T-helper 1 cell treated with Interleukin-12 subunit alpha and Interleukin-12 subunit beta and Interleukin-4 antibody, amounts not matched to agents 30 ng/mL and 1 ng/mL, for 36 hours (primary cell): ENCODE measurements around the gene NFE2L3. TPM values are rescaled to one million over a fixed set of nuclear protein-coding genes. Genes with fewer than 3 reads are reported as not detected.
"Not testable (repeated sequence)": the region's sequence is repeated elsewhere in the genome, so short reads cannot be mapped to it uniquely, and the experiment has no call there.

Source experiments
- intact Hi-C: fragments of 100-400 bp; cut with micrococcal nuclease; formaldehyde crosslinking; loops from one replicate; pipeline ENCODE4 v1.15.1; 2024
- total RNA-seq: library from RNA; stranded (reverse); gene quantifications from 2 replicates; pipeline ENCODE4 v1.2.3, GENCODE V29; 2022

Gene NFE2L3
- total RNA-seq, 1 donor from 2014 or later, result 69.4 TPM

DNA sequence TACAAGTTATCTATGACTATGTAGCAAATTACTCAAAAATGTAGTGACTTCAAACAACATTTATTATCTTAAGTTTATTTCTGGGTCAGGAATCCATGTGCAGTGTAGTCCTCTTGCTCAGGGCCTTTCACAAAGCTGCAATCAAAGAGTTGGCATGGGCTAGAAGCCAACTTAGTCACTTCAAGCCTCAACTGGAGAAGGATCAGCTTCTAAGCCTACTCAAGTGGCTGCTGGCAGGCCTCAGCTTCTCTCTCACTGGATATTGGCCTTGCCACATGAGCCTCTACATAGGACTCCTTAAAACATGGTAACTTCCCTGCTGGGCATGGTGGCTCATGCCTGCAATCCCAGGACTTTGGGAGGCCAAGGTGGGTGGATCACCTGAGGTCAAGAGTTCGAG lies 5.0 kb upstream of the NFE2L3 start:
- intact Hi-C loops, result no loop called here

DNA sequence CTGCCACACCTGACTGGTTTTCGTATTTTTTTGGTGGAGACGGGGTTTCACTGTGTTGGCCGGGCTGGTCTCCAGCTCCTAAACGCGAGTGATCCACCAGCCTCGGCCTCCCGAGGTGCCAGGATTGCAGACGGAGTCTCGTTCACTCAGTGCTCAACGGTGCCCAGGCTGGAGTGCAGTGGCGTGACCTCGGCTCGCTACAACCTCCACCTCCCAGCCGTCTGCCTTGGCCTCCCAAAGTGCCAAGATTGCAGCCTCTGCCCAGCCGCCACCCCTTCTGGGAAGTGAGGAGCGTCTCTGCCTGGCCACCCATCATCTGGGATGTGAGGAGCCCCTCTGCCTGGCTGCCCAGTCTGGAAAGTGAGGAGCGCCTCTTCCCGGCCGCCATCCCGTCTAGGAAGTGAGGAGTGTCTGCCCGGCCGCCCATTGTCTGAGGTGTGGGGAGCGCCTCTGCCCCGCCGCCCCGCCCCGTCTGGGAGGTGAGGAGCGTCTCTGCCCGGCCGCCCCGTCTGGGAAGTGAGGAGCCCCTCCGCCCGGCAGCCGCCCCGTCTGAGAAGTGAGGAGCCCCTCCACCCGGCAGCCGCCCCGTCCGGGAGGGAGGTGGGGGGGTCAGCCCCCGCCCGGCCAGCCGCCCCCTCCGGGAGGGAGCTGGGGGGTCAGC lies 4.2 kb upstream of the NFE2L3 start:
- intact Hi-C loops, result not testable (repeated sequence)

- intact Hi-C loops, result not testable (repeated sequence)
Observed at GRCh38 chr7:26148307-26148700, 3.7 kb upstream of the NFE2L3 start.

DNA sequence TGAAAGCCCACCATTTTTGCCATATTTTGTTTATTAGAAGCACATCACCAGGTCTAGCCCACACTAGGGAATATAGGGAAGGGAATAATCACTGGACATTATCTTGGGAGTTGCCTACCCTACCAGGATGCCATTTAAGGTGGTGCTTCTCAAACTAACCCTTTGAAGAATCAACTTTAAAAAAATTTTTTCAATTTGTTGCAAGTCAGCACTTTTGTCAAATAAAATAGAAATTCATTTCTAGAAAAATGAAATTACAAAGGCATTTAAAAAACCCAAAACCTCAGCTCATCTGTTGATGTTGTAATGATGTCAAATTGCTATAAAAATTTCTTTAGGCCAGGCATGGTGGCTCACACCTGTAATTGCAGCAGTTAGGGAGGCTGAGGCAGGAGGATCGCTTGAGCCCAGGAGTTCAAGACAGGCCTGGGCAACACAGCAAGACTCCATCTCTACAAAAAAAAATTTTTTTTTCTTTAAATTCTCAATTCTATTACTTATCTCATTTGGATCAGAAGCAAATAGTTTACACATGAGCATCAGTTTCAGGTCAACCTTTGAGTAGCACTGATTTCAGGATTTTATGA lies 2.5 kb upstream of the NFE2L3 start:
- intact Hi-C loops, result no loop called here

DNA sequence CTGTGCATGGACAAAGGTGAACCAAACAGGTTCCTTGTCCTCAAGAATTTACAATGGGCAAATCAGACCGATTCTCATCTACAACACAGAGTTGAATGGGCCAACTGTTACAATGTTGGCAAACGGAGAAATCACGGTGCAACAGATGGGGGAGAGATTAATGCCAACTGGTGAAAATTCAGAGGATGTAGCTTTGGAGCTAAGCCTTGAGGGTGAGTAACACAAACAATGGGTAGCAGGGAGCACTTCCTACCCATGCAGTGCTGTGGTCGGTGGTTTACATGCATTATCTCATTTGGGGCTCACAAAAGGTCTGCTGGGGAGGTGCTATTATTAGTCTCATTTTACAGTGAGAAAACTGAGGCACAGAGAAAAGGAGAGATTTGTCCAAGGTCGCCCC lies 902 bp upstream of the NFE2L3 start:
- intact Hi-C loops, result loop anchor here (1.0 to 10.0 kb wide), 4 partner anchors 214 to 1326 kb away; partner anchors contain the start of genes CYCS and SKAP2

GRCh38 chr7:26151650-26151952 lies 397 bp upstream of the NFE2L3 start:
- intact Hi-C loops, result loop anchor here (1.0 to 10.0 kb wide), 4 partner anchors 214 to 1327 kb away; partner anchors contain the start of genes CYCS and SKAP2

DNA sequence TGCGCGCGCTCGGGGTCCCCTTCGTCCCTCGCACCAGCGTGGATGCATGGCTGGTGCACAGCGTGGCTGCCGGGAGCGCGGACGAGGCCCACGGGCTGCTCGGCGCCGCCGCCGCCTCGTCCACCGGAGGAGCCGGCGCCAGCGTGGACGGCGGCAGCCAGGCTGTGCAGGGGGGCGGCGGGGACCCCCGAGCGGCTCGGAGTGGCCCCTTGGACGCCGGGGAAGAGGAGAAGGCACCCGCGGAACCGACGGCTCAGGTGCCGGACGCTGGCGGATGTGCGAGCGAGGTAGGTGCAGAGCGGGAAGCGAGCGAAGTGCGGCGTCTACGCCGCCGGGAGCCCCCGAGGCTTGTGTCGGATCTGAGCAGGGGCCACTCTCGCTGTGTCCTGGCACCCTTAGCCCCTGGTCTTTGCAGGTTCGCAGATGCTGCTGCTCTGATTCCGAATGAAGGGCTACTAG lies 813 bp downstream of the NFE2L3 start:
- intact Hi-C loops, result loop anchor here (1.0 to 10.0 kb wide), 8 partner anchors 14 to 1328 kb away; partner anchors contain the start of genes CYCS and SKAP2

GRCh38 chr7:26153241-26153822 lies 1.3 kb downstream of the NFE2L3 start:
- intact Hi-C loops, result loop anchor here (2.0 to 10.0 kb wide), 7 partner anchors 13 to 1329 kb away; partner anchors contain the start of genes CYCS and SKAP2

GRCh38 chr7:26153823-26154783 lies 2.1 kb downstream of the NFE2L3 start:
- intact Hi-C loops, result loop anchor here (2.0 to 10.0 kb wide), 7 partner anchors 13 to 1329 kb away; partner anchors contain the start of genes CYCS and SKAP2

GRCh38 chr7:26155531-26156375 lies 3.8 kb downstream of the NFE2L3 start:
- intact Hi-C loops, result loop anchor here (1.0 to 10.0 kb wide), 11 partner anchors 12 to 1585 kb away; partner anchors contain the start of genes HNRNPA2B1, SKAP2 and TAX1BP1

DNA sequence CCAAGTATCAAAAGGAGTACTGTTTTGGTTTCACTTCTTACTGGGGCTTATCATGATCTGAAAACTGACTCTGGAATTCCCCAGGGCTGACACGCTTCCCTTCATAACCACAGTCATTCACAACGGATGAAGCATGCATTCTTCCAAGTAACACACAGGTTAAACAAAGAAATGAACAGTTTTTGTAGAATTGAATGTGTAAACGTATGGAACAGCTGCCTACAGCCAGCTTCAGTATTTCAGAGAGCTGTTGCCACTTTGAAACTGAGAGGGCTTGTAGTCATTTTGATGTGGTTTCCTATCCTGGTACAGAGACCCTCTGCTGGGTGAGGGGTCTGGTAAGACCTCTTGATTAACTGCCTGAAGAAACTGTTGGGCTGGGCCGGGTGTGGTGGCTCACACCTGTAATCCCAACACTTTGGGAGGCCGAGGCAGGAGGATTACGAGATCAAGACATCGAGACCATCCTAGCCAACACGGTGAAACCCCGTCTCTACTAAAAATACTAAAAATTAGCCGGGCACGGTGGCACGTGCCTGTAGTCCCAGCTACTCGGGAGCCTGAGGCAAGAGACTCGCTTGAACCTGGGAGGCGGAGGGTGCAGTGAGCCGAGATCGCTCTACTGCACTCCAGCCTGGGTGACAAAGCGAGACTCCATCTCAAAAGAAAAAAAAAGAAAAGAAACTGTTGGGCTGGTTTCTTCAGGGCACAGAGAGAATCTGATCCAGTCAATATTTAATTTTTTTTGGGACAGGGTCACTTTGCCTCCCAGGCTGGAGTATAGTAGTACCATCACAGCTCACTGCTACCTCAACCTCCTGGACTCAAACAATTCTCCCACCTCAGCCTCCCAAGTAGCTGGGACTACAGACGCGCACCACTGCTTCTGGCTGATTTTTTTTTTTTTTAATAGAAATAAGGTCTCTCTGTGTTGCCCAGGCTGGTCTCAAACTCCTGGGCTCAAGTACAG lies 4.7 kb downstream of the NFE2L3 start:
- intact Hi-C loops, result loop anchor here (1.0 to 10.0 kb wide), 12 partner anchors 11 to 1584 kb away; partner anchors contain the start of genes HNRNPA2B1, SKAP2 and TAX1BP1

DNA sequence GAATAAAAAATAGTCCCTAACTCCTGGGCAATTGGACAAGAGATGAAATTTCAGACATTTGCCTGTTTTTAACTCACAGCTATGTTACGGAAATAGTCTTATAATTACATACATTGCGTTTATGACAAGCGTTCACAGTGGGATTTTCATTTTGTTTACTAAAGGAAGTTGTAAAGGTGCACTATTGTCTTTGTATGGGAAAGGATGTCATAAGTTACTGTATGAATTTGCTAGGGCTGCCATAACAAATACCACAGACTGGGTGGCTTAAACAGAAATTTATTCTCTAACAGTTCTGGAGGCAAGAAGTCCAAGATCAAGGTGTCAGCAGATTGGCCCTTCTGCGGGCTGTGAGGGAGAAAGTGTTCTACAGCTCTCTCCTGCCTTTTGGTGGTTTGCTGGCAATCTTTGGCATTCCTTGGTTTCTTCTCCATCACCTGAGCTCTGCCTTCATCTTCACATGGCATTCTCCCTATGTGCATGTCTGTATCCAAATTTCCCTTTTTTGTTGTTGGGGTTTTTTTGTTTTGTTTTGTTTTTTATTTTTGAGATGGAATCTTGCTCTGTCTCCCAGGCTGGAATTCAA lies 5.6 kb downstream of the NFE2L3 start:
- intact Hi-C loops, result loop anchor here (1.0 to 10.0 kb wide), 4 partner anchors 207 to 1333 kb away; partner anchors contain the start of gene SKAP2

DNA sequence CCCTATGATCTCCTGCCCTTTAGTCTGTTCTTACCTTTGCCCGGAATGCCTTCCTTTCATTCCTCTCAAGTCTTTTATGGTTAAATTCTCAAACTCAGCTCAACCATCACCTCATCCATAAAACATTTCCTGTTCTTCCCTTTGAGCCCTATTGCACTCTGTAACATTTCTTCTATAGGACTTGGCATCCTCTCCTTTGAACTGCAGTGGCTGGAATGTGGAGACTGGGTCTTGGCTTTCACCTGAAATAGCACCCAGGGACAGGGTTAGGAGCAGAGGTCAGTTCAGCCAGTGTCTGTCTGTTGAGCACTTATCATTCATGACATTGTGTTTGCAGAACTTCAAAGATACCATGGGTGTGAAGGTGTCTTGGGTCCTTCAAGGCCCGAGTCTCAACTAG lies 7.2 kb downstream of the NFE2L3 start:
- intact Hi-C loops, result loop anchor here (10.0 kb wide), 2 partner anchors 706 to 1334 kb away; partner anchors contain the start of gene SKAP2

- intact Hi-C loops, result no loop called here
Observed at GRCh38 chr7:26160896-26161295, 8.9 kb downstream of the NFE2L3 start.

GRCh38 chr7:26162431-26162830 lies 10.4 kb downstream of the NFE2L3 start:
- intact Hi-C loops, result no loop called here

- intact Hi-C loops, result not testable (repeated sequence)
Observed at GRCh38 chr7:26163804-26164203, 11.8 kb downstream of the NFE2L3 start.

- intact Hi-C loops, result loop anchor here (2.0 kb wide), 2 partner anchors 13 to 19 kb away; partner anchors contain the start of gene NFE2L3
Observed at GRCh38 chr7:26165950-26166683, 14.1 kb downstream of the NFE2L3 start.
